OCI-LY3 (cell line): ENCODE data around the gene NXPH4.

ENCODE experiments used
- H2AFZ ChIP-seq: fragments of 200-600, 300-600 bp; shearing (Covaris generic); 2 replicates; pipeline ENCODE4 v1.6.0; 2014; ENCODE audit warnings: antibody characterized with exemption, low read depth, low read length
- H3K27ac ChIP-seq: fragments of 200-600, 300-600 bp; sonication (generic); 2 replicates; pipeline ENCODE4 v1.5.1; 2014; ENCODE audit warnings: mild to moderate bottlenecking, low read length, moderate library complexity, mixed read lengths
- H3K27me3 ChIP-seq: fragments of 200-600, 300-600 bp; sonication (generic); 2 replicates; pipeline ENCODE4 v1.6.1; 2014; ENCODE audit warnings: low read depth, low read length, mixed read lengths
- H3K36me3 ChIP-seq: fragments of 200-600, 300-600 bp; sonication (generic); replicated peaks from 2 replicates; pipeline ENCODE3; 2014; ENCODE audit warnings: low read depth, low read length, mixed read lengths
- H3K4me1 ChIP-seq: fragments of 300-600, 200-600 bp; sonication (generic); 2 replicates; pipeline ENCODE4 v1.6.1; 2014; ENCODE audit warnings: low read length, mixed read lengths
- H3K4me2 ChIP-seq: fragments of 200-600, 300-600 bp; sonication (generic); 2 replicates; pipeline ENCODE4 v1.6.1; 2014; ENCODE audit warnings: low read length, mixed read lengths
- H3K4me3 ChIP-seq: fragments of 300-600, 200-600 bp; sonication (generic); 2 replicates; pipeline ENCODE4 v1.5.1; 2014; ENCODE audit warnings: antibody characterized with exemption, mild to moderate bottlenecking, low read length, moderate library complexity
- H3K79me2 ChIP-seq: fragments of 300-600, 200-600 bp; shearing (Covaris generic); 2 replicates; pipeline ENCODE4 v1.6.1; 2014; ENCODE audit warnings: mild to moderate bottlenecking, low read length, mixed read lengths
- H3K9ac ChIP-seq: fragments of 300-600, 200-600 bp; shearing (Covaris generic); 2 replicates; pipeline ENCODE4 v1.6.0; 2014; ENCODE audit warnings: mild to moderate bottlenecking, low read length, moderate library complexity
- H3K9me3 ChIP-seq: fragments of 200-600, 300-600 bp; shearing (Covaris generic); 2 replicates; pipeline ENCODE4 v1.6.1; 2014; ENCODE audit warnings: low read length, mixed read lengths; ENCODE audit not compliant: insufficient read depth
- H4K20me1 ChIP-seq: fragments of 200-600, 300-600 bp; sonication (generic); 2 replicates; pipeline ENCODE4 v1.6.1; 2016; ENCODE audit warnings: low read length, mixed read lengths; ENCODE audit not compliant: insufficient read depth
- CTCF ChIP-seq: fragments of 200-600, 300-600 bp; sonication (generic); IDR thresholded peaks from 2 replicates; pipeline ENCODE4 v1.5.1; 2014; ENCODE audit warnings: antibody characterized with exemption, low read length, low read depth
- EZH2phosphoT487 ChIP-seq: fragments of 200-600 bp; shearing (Covaris generic); IDR thresholded peaks from 2 replicates; pipeline ENCODE4 v1.6.1; 2018; ENCODE audit warnings: antibody characterized with exemption, mixed run types, low read depth

Gene NXPH4

GRCh38 chr12:57223191-57224165, 6.9 kb downstream of the NXPH4 start:
- TF ChIP-seq CTCF, result no peak
- no peak for TF ChIP-seq EZH2phosphoT487
- Histone ChIP-seq H2AFZ (no peak overlapping the region), H3K4me3 (no peak overlapping the region), H3K4me1 (peaks cover 13% of the 10 kb centered on the region), H3K9me3 (no peaks in the 10 kb centered on the region), H3K27me3 (peaks cover 36% of the 10 kb centered on the region), H3K36me3 (no peaks in the 10 kb centered on the region), H3K79me2 (no peaks in the 10 kb centered on the region), H4K20me1 (no peaks in the 10 kb centered on the region), H3K4me2 (no peak overlapping the region), H3K27ac (no peak overlapping the region), H3K9ac (no peak overlapping the region)

- H3K9me3 ChIP-seq, result no peaks in the 10 kb centered on the region
- H3K27ac ChIP-seq, result no peak overlapping the region
- H4K20me1 ChIP-seq, result no peaks in the 10 kb centered on the region
- H3K79me2 ChIP-seq, result no peaks in the 10 kb centered on the region
- no peak overlapping the region for H3K9ac ChIP-seq
- peaks cover 26% of the 10 kb centered on the region for H3K27me3 ChIP-seq
- no peak for TF ChIP-seq CTCF
- TF ChIP-seq EZH2phosphoT487, result no peak
- no peak overlapping the region for H2AFZ ChIP-seq
- peaks cover 14% of the 10 kb centered on the region for H3K4me1 ChIP-seq
- H3K4me3 ChIP-seq, result no peak overlapping the region
- no peaks in the 10 kb centered on the region for H3K36me3 ChIP-seq
- no peak overlapping the region for H3K4me2 ChIP-seq
Observed at GRCh38 chr12:57224278-57224972, 7.8 kb downstream of the NXPH4 start.

- H3K4me3 ChIP-seq, result no peak overlapping the region
Observed at GRCh38 chr12:57224973-57225679, 8.5 kb downstream of the NXPH4 start.

More at GRCh38 chr12:57224973-57225679, 8.5 kb downstream of the NXPH4 start:
- peaks cover 7% of the 10 kb centered on the region for H3K79me2 ChIP-seq
- H3K36me3 ChIP-seq, result no peaks in the 10 kb centered on the region
- no peak overlapping the region for H3K9ac ChIP-seq
- H3K9me3 ChIP-seq, result no peaks in the 10 kb centered on the region
- peaks cover 14% of the 10 kb centered on the region for H3K4me1 ChIP-seq
- H4K20me1 ChIP-seq, result no peaks in the 10 kb centered on the region
- TF ChIP-seq EZH2phosphoT487, result no peak
- no peak for TF ChIP-seq CTCF
- no peak overlapping the region for H2AFZ ChIP-seq
- H3K27me3 ChIP-seq, result peaks cover 20% of the 10 kb centered on the region
- H3K27ac ChIP-seq, result no peak overlapping the region
- no peak overlapping the region for H3K4me2 ChIP-seq
